ENCODE results near the gene OR6S1.

The OR6S1 gene

DNA sequence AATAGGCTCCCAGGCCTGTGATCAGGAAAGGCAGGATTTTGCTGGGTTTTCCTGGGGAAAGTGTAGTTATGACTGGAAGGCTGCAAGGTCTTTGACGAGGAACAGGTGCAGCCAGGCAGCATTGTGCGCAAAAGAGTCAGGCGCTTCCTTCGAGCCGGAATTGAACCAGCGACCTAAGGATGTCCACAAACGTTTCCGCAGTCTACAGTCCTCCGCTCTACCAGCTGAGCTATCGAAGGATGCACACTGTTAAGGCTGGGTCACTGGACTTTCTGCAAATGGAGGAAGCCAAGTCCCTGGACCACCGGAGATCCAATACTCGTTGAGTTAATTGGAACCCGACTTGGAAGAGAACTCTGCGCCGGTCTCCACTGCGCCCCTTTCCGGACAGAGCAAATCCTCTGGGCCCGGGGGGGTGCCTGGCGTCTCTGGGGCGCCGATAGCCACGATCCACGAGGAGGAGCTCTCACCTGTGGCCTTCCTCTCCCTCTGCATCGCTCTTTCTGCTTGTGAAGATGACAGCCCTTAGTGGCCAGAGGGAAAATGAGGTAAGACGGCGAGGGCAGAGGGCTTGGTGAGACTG lies 18.4 kb upstream of the OR6S1 start:
- peaks cover 38% of the 10 kb centered on the region for H3K27me3 ChIP-seq (ENCODE audit: control insufficient read depth, low read length)
- H4K20me1 ChIP-seq (ENCODE audit: control insufficient read depth, insufficient read depth, low read depth, low read length), result no peaks in the 10 kb centered on the region
- H3K27ac ChIP-seq (ENCODE audit: low read depth, low read length), result no peak overlapping the region
- H3K9me2 ChIP-seq (replicated peaks; ENCODE audit: control insufficient read depth, low read length), result no peaks in the 10 kb centered on the region
- H3F3A ChIP-seq (ENCODE audit: control insufficient read depth, insufficient read depth), result no peaks in the 10 kb centered on the region
- TF ChIP-seq, protein P1, sequence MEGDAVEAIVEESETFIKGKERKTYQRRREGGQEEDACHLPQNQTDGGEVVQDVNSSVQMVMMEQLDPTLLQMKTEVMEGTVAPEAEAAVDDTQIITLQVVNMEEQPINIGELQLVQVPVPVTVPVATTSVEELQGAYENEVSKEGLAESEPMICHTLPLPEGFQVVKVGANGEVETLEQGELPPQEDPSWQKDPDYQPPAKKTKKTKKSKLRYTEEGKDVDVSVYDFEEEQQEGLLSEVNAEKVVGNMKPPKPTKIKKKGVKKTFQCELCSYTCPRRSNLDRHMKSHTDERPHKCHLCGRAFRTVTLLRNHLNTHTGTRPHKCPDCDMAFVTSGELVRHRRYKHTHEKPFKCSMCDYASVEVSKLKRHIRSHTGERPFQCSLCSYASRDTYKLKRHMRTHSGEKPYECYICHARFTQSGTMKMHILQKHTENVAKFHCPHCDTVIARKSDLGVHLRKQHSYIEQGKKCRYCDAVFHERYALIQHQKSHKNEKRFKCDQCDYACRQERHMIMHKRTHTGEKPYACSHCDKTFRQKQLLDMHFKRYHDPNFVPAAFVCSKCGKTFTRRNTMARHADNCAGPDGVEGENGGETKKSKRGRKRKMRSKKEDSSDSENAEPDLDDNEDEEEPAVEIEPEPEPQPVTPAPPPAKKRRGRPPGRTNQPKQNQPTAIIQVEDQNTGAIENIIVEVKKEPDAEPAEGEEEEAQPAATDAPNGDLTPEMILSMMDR (IDR thresholded peaks at IDR 0.05; ENCODE audit: low read depth, low read length, poor library complexity, severe bottlenecking), result no peak
- TF ChIP-seq EZH2phosphoT487 (IDR thresholded peaks at IDR 0.05; ENCODE audit: borderline replicate concordance, low read length), result no peak
- H3K4me2 ChIP-seq (ENCODE audit: low read length), result no peak overlapping the region
- no peaks in the 10 kb centered on the region for H3K79me2 ChIP-seq (ENCODE audit: control insufficient read depth, low read length)
- H3K4me1 ChIP-seq (ENCODE audit: control insufficient read depth, low read length), result peaks cover 11% of the 10 kb centered on the region
- no peaks in the 10 kb centered on the region for H3K9me3 ChIP-seq (ENCODE audit: control insufficient read depth, insufficient read depth, low read length)
- H3K4me3 ChIP-seq (ENCODE audit: low read length), result no peak overlapping the region
- H3K36me3 ChIP-seq (ENCODE audit: control insufficient read depth, low read length), result no peaks in the 10 kb centered on the region

DNA sequence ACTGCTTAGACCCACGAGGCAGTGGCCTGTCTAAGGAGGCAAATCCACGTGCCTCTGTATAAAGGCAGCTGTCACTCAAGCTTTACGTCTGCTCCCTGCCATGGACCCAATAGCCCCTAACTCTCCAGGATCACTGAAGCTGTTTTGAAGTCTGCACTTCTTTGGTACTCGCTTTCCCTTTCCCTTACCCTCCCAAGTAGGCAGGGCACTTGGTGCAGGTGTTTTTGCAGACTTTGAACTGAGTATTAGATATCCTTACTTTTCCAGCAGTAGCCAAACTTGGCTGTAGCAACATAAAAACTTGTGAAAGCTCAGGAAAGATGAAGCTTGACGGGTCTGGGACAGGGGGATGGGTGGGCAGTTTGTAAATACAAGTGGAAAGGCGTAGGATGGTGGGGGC lies 17.8 kb upstream of the OR6S1 start:
- Histone ChIP-seq H3K9me2 (replicated peaks; ENCODE audit: control insufficient read depth, low read length) (no peaks in the 10 kb centered on the region), H3K36me3 (ENCODE audit: control insufficient read depth, low read length) (no peaks in the 10 kb centered on the region), H3K4me1 (ENCODE audit: control insufficient read depth, low read length) (peaks cover 11% of the 10 kb centered on the region), H3K4me3 (ENCODE audit: low read length) (no peak overlapping the region), H3K27ac (ENCODE audit: low read depth, low read length) (no peak overlapping the region), H3K9me3 (ENCODE audit: control insufficient read depth, insufficient read depth, low read length) (no peaks in the 10 kb centered on the region), H4K20me1 (ENCODE audit: control insufficient read depth, insufficient read depth, low read depth, low read length) (no peaks in the 10 kb centered on the region), H3K79me2 (ENCODE audit: control insufficient read depth, low read length) (no peaks in the 10 kb centered on the region), H3K4me2 (ENCODE audit: low read length) (no peak overlapping the region), H3K27me3 (ENCODE audit: control insufficient read depth, low read length) (peaks cover 38% of the 10 kb centered on the region), H3F3A (ENCODE audit: control insufficient read depth, insufficient read depth) (no peaks in the 10 kb centered on the region)
- TF ChIP-seq, protein P1 (IDR thresholded peaks at IDR 0.05; ENCODE audit: low read depth, low read length, poor library complexity, severe bottlenecking), result no peak
- TF ChIP-seq EZH2phosphoT487 (IDR thresholded peaks at IDR 0.05; ENCODE audit: borderline replicate concordance, low read length), result no peak

DNA sequence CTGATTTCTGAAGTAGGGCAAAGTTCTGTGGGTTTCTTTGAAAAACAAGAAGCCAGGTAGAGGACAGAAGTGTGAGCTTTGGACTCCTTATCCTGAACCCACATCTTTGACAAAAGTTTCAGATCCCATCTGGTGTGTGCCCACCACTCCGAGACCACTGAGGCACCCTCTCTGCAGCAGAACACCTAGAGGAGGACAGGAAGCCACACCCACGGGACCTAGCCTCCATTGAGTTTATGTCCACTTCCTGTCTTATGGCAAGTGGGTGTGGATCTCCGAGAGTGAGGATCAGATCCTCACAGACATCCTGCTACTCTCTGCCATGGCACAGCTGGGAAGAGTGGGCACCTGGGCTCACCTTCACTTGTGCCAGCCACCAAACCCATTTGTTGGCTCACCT lies 16.8 kb upstream of the OR6S1 start:
- no peak overlapping the region for H3K4me3 ChIP-seq (ENCODE audit: low read length)

More for the DNA sequence above, 16.8 kb upstream of the OR6S1 start:
- Histone ChIP-seq H3K9me3 (ENCODE audit: control insufficient read depth, insufficient read depth, low read length) (no peaks in the 10 kb centered on the region), H3K27ac (ENCODE audit: low read depth, low read length) (no peak overlapping the region), H3K4me2 (ENCODE audit: low read length) (no peak overlapping the region), H3K9me2 (replicated peaks; ENCODE audit: control insufficient read depth, low read length) (no peaks in the 10 kb centered on the region), H3K79me2 (ENCODE audit: control insufficient read depth, low read length) (no peaks in the 10 kb centered on the region), H3K27me3 (ENCODE audit: control insufficient read depth, low read length) (peaks cover 40% of the 10 kb centered on the region), H3K36me3 (ENCODE audit: control insufficient read depth, low read length) (no peaks in the 10 kb centered on the region), H3K4me1 (ENCODE audit: control insufficient read depth, low read length) (peaks cover 5% of the 10 kb centered on the region), H4K20me1 (ENCODE audit: control insufficient read depth, insufficient read depth, low read depth, low read length) (no peaks in the 10 kb centered on the region), H3F3A (ENCODE audit: control insufficient read depth, insufficient read depth) (no peaks in the 10 kb centered on the region)
- TF ChIP-seq EZH2phosphoT487 (IDR thresholded peaks at IDR 0.05; ENCODE audit: borderline replicate concordance, low read length), result no peak
- TF ChIP-seq, protein P1 (IDR thresholded peaks at IDR 0.05; ENCODE audit: low read depth, low read length, poor library complexity, severe bottlenecking), result no peak

All from DOHH2 (cell line).